Spleen (tissue), 11 donors: ENCODE data around the gene RHOB. TPM values are rescaled to one million over a fixed set of nuclear protein-coding genes. Genes with fewer than 3 reads are reported as not detected.

Source experiments
- DNase-seq: peaks from one replicate; pipeline ENCODE4 v3.0.0-alpha.2; 2020
- H3K27ac ChIP-seq, 8 donors: fragments of 200-600 bp; sonication (generic) in 7 of 8; 1 replicate in 4 of 8; 2 replicates in 4 of 8; pipeline versions ENCODE4 v1.5.0 to v1.8.0; 2016 to 2021; ENCODE audit warnings: inconsistent platforms in 4 of 8, mild to moderate bottlenecking in 4 of 8, moderate library complexity in 1 of 8
- H3K27me3 ChIP-seq, 7 donors: fragments of 200-600 bp; sonication (generic) in 6 of 7; replicated peaks in 1 of 7; 1 replicate in 4 of 7; 2 replicates in 3 of 7; pipeline versions ENCODE4 v1.5.0 to v1.8.0; 2016 to 2021; ENCODE audit warnings: inconsistent platforms in 3 of 7, mild to moderate bottlenecking in 1 of 7
- H3K36me3 ChIP-seq, 6 donors: fragments of 200-600 bp; sonication (generic) in 5 of 6; 1 replicate in 4 of 6; 2 replicates in 2 of 6; pipeline versions ENCODE4 v1.5.0 to v1.8.0; 2016 to 2021; ENCODE audit warnings: inconsistent platforms in 2 of 6
- H3K4me1 ChIP-seq, 6 donors: fragments of 200-600 bp; sonication (generic) in 5 of 6; 1 replicate in 3 of 6; 2 replicates in 3 of 6; pipeline versions ENCODE4 v1.5.0 to v1.8.0; 2016 to 2021; ENCODE audit warnings: inconsistent platforms in 3 of 6
- H3K4me3 ChIP-seq, 8 donors: fragments of 200-600 bp; sonication (generic) in 7 of 8; 1 replicate in 4 of 8; 2 replicates in 4 of 8; pipeline versions ENCODE4 v1.5.0 to v1.8.0; 2016 to 2021; ENCODE audit warnings: inconsistent platforms in 4 of 8, mild to moderate bottlenecking in 4 of 8, moderate library complexity in 2 of 8
- H3K9me3 ChIP-seq, 8 donors: fragments of 200-600 bp; sonication (generic) in 7 of 8; 1 replicate in 4 of 8; 2 replicates in 4 of 8; pipeline versions ENCODE4 v1.5.0 to v1.8.0; 2016 to 2021; ENCODE audit warnings: inconsistent platforms in 4 of 8
- POLR2A ChIP-seq, 3 donors: fragments of 450-650 bp; IDR thresholded peaks; one replicate each; pipeline ENCODE4 v1.5.1; 2017; ENCODE audit warnings: antibody characterized with exemption in 3 of 3, mild to moderate bottlenecking in 1 of 3
- POLR2AphosphoS5 ChIP-seq, 3 donors: sonication (generic); formaldehyde crosslinking; IDR thresholded peaks; one replicate each; pipeline ENCODE4 v1.5.1; 2017; ENCODE audit warnings: antibody characterized with exemption in 3 of 3
- WGBS, 5 donors: extraction: QIAGEN DNeasy Blood & Tissue Kit in 3 of 5; methylation state at CpG; one replicate each; pipeline versions ENCODE4 v1.1.5 to v1.1.7; 2013 to 2018; 5-methylcytosine and 5-hydroxymethylcytosine counted together
- intact Hi-C: fragments of 100-400 bp; cut with DNase I; formaldehyde crosslinking; loops from one replicate; pipeline ENCODE4 v1.15.0; 2023; ENCODE audit warnings: low total_unique reads
- polyA plus RNA-seq, 3 donors: library from polyadenylated mRNA; stranded (reverse); fragments of 200-250 nt; gene quantifications; one replicate each; pipeline ENCODE4 v1.2.1, GENCODE V29; 2013
- total RNA-seq, 7 donors: library from RNA; depleted of rRNA in 3 of 7; stranded (reverse); fragments of >200 nt in 3 of 7; fragmentation: NEBNext Ultra II Directional in 4 of 7; extraction: Animal tissue kit (Norgen Biotek cat#: 25700) in 4 of 7; gene quantifications; one replicate each; pipeline versions ENCODE4 v1.1.0 to v1.2.1, GENCODE V29; 2016 to 2021
- TF ChIP-seq, protein P1 (sequence below), 11 experiments: fragments of 200-600 bp in 7 of 11; fragments of 450-650 bp in 4 of 11; sonication (generic) in 4 of 11; IDR thresholded peaks in 8 of 11; conservative IDR thresholded peaks in 3 of 11; 1 replicate in 7 of 11; 2 replicates in 4 of 11; pipeline versions ENCODE4 v1.4.0 to v1.8.0; 2016 to 2021; ENCODE audit warnings: antibody characterized with exemption in 11 of 11, inconsistent platforms in 4 of 11, mild to moderate bottlenecking in 1 of 11
- donor health status: healthy with polysubstance abuse.
- donor health status: DM: no; HTN: no; CAD: no; lungs with moderate emphysema.
- donor health status: DM: no; HTN: no; CAD: no.
- donor health status: Bipolar disorder and iron deficiency.
- donor health status: healthy.
- donor health status: DM: no; HTN: no; CAD: no.
- donor health status: DM: yes; HTN: yes; CAD: no.

The RHOB gene
- total and polyA plus RNA-seq, 10 donors, result 32.6 to 309 (median 158) TPM

DNA sequence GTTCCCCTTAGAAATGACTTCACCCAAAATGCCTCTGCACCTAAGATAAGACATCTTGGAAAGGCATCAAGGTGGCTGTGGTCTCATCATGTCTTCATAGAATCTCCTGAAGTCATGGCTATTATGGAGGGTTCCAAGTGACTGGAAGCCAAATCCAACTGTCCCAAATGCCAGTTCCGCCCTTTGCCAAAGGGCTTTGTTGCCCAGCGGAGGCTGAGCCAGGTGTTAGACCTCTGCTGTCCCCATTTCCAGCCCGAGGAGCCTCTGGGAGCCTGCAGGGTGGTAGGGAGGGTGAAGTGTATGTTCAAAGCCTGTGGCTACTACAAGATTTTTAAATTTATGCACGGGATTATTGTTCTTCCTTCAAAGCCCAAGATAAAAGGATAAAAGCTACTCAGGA, 25.7 kb downstream of the RHOB start:
- no peaks in the 10 kb centered on the region for H3K4me1 ChIP-seq
- 75 to 92% (median 89%) methylated on average over 4 of the region's 4 CpGs for WGBS, 5 donors

DNA sequence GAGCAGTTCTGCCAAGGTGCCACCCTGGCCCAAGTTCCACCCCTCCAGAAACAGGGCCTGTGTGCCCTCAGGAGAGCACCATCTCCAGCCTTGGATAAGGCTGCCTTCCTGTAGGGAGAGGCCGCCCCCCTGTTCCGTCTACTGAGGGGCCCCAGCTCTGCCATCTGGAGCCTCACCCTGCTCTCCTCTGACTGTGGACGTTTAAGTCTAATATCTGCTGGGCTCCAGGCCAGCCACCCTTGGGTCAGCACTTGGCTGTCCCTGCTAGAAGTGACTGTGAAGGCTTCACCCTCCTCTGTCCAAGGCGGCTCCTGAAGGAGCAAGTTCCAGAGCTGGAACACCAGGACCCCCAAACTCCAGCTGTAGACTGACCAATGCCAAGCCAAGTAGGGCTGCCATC, 26.3 kb downstream of the RHOB start:
- no peaks in the 10 kb centered on the region for H3K27me3 ChIP-seq
- H3K36me3 ChIP-seq, result no peaks in the 10 kb centered on the region
- no peak overlapping the region for H3K27ac ChIP-seq
- intact Hi-C loops, result loop anchor here (10.0 kb wide), 1 partner anchor 62 kb away; no protein-coding TSS in a partner anchor
- H3K4me3 ChIP-seq, result no peak overlapping the region
- peak; percentile 44 for DNase-seq
- H3K9me3 ChIP-seq, result no peaks in the 10 kb centered on the region
- TF ChIP-seq, protein P1, sequence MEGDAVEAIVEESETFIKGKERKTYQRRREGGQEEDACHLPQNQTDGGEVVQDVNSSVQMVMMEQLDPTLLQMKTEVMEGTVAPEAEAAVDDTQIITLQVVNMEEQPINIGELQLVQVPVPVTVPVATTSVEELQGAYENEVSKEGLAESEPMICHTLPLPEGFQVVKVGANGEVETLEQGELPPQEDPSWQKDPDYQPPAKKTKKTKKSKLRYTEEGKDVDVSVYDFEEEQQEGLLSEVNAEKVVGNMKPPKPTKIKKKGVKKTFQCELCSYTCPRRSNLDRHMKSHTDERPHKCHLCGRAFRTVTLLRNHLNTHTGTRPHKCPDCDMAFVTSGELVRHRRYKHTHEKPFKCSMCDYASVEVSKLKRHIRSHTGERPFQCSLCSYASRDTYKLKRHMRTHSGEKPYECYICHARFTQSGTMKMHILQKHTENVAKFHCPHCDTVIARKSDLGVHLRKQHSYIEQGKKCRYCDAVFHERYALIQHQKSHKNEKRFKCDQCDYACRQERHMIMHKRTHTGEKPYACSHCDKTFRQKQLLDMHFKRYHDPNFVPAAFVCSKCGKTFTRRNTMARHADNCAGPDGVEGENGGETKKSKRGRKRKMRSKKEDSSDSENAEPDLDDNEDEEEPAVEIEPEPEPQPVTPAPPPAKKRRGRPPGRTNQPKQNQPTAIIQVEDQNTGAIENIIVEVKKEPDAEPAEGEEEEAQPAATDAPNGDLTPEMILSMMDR (IDR thresholded peaks at IDR 0.05 in 8 of 11, conservative IDR thresholded peaks at IDR 0.05 in 3 of 11), result no peak
- no peak for TF ChIP-seq POLR2A (IDR thresholded peaks at IDR 0.05)
- WGBS, 5 donors, result 80 to 95% (median 81%) methylated on average over 3 to 4 of the region's 4 CpGs
- no peaks in the 10 kb centered on the region for H3K4me1 ChIP-seq

More for the DNA sequence above, 25.7 kb downstream of the RHOB start:
- no peaks in the 10 kb centered on the region for H3K36me3 ChIP-seq
- TF ChIP-seq POLR2A (IDR thresholded peaks at IDR 0.05) (no peak), POLR2AphosphoS5 (IDR thresholded peaks at IDR 0.05) (no peak)
- TF ChIP-seq, protein P1 (IDR thresholded peaks at IDR 0.05 in 8 of 11, conservative IDR thresholded peaks at IDR 0.05 in 3 of 11), result no peak
- no peak overlapping the region for H3K4me3 ChIP-seq
- no peaks in the 10 kb centered on the region for H3K27me3 ChIP-seq
- intact Hi-C loops, result loop anchor here (10.0 kb wide), 1 partner anchor 62 kb away; no protein-coding TSS in a partner anchor
- H3K9me3 ChIP-seq, result no peaks in the 10 kb centered on the region
- DNase-seq, result peak; percentile 25
- no peak overlapping the region for H3K27ac ChIP-seq

- intact Hi-C loops, result loop anchor here (10.0 kb wide), 1 partner anchor 60 kb away; no protein-coding TSS in a partner anchor
- H3K4me3 ChIP-seq, result no peak overlapping the region
- no peaks in the 10 kb centered on the region for H3K27me3 ChIP-seq
- H3K36me3 ChIP-seq, result no peaks in the 10 kb centered on the region
- DNase-seq, result peak; percentile 30
- WGBS, 5 donors, result 76 to 84% (median 80%) methylated on average over 6 to 7 of the region's 7 CpGs
- no peaks in the 10 kb centered on the region for H3K4me1 ChIP-seq
- no peak for TF ChIP-seq POLR2A (IDR thresholded peaks at IDR 0.05)
- TF ChIP-seq POLR2AphosphoS5 (IDR thresholded peaks at IDR 0.05), result peak in 1 of 3 donors; percentile 22
- H3K9me3 ChIP-seq, result peaks cover 0 to 8% (median 0%) of the 10 kb centered on the region in 8 donors
- no peak overlapping the region for H3K27ac ChIP-seq
Measured at GRCh38 chr2:20474757-20475566, 28.1 kb downstream of the RHOB start.

DNA sequence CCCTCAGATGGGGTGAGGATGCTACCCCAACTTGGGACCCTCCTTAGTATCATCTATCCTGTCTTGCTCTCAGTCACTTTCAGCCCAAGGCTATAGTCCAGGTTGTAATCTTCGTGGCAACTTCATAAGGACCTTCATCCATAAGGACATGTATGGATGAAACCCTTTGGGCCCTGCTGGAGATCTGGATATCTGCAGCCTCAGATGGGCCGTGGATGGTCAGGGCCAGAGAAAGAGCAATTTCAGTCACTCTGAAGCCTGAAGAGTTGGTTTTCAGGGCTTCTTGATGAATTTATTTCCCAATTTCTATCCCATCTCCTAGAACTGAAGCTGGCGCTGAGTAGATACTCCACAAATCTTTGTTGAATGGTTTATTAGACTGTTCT, 28.7 kb downstream of the RHOB start:
- Histone ChIP-seq H3K9me3 (peaks cover 0 to 8% (median 0%) of the 10 kb centered on the region in 8 donors), H3K36me3 (no peaks in the 10 kb centered on the region), H3K4me3 (no peak overlapping the region), H3K27ac (no peak overlapping the region), H3K4me1 (no peaks in the 10 kb centered on the region), H3K27me3 (no peaks in the 10 kb centered on the region)
- 89 to 95% (median 92%) methylated on average over 3 of the region's 3 CpGs for WGBS, 5 donors
- no peak for TF ChIP-seq POLR2A (IDR thresholded peaks at IDR 0.05)
- TF ChIP-seq, protein P1 (IDR thresholded peaks at IDR 0.05 in 8 of 11, conservative IDR thresholded peaks at IDR 0.05 in 3 of 11), result no peak
- no peak for TF ChIP-seq POLR2AphosphoS5 (IDR thresholded peaks at IDR 0.05)
- intact Hi-C loops, result loop anchor here (10.0 kb wide), 1 partner anchor 59 kb away; no protein-coding TSS in a partner anchor
- peak; percentile 19 for DNase-seq
